Measurements from ENCODE around the gene LRRC23. TPM values are rescaled to one million over a fixed set of nuclear protein-coding genes. Genes with fewer than 3 reads are reported as not detected.
A peak's percentile ranks its signal among the peaks of the same experiment; 100 is the strongest.
"Not testable (repeated sequence)": the region's sequence is repeated elsewhere in the genome, so short reads cannot be mapped to it uniquely, and the experiment has no call there.

The LRRC23 gene
- total RNA-seq, 4 donors from 2014 or later: 1.7 to 35.5 (median 3.0) TPM; not detected in 1

DNA sequence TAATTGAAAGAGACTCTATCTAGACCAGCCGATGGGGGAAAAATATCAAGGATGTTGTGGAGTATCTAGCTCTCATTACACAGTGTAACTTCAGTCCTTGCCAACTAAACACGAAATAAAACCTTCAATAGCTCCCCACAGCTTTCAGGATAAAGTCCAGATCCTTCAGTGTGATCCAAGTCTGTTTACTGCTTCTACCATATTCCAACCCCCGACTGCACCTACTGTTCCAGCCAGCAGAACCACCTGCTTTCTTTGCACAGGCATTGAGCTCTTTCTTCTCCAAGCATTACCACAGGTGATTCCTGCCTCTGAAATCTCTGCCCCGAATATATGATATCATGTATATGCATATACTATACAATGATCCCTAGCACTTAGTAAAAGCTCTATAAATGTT, 2.2 kb upstream of the LRRC23 start:
- H3K27ac ChIP-seq: peak overlapping the region in 1 of 4 donors; percentile 48
- no peak overlapping the region for H3K4me3 ChIP-seq
- no peak for TF ChIP-seq POLR2A (IDR thresholded peaks at IDR 0.05)
- no peak for TF ChIP-seq CTCF (IDR thresholded peaks at IDR 0.05)
- no peak for DNase-seq
- peaks cover 0 to 19% (median 9%) of the 10 kb centered on the region in 4 donors for H3K4me1 ChIP-seq
- no peaks in the 10 kb centered on the region for H3K36me3 ChIP-seq
- no peaks in the 10 kb centered on the region for H3K9me3 ChIP-seq
- H3K27me3 ChIP-seq: no peaks in the 10 kb centered on the region

GRCh38 chr12:6903722-6904121, 900 bp upstream of the LRRC23 start:
- Histone ChIP-seq H3K27ac (peak overlapping the region in 1 of 4 donors; percentile 62), H3K4me1 (peaks cover 0 to 19% (median 9%) of the 10 kb centered on the region in 4 donors), H3K36me3 (no peaks in the 10 kb centered on the region), H3K9me3 (no peaks in the 10 kb centered on the region), H3K27me3 (no peaks in the 10 kb centered on the region), H3K4me3 (no peak overlapping the region)
- DNase-seq: no peak
- TF ChIP-seq POLR2A (IDR thresholded peaks at IDR 0.05): no peak
- TF ChIP-seq CTCF (IDR thresholded peaks at IDR 0.05): no peak

GRCh38 chr12:6905414-6906040, 905 bp downstream of the LRRC23 start:
- peak overlapping the region in 2 of 4 donors; percentile 75 to 76 for H3K27ac ChIP-seq
- no peak for DNase-seq
- TF ChIP-seq POLR2A (IDR thresholded peaks at IDR 0.05) (no peak), CTCF (IDR thresholded peaks at IDR 0.05) (no peak)
- peak overlapping the region in 3 of 4 donors; percentile 57 to 67 (median 65) for H3K4me3 ChIP-seq
- no peaks in the 10 kb centered on the region for H3K9me3 ChIP-seq
- H3K36me3 ChIP-seq: no peaks in the 10 kb centered on the region
- H3K27me3 ChIP-seq: no peaks in the 10 kb centered on the region
- H3K4me1 ChIP-seq: peaks cover 0 to 7% (median 5%) of the 10 kb centered on the region in 4 donors

DNA sequence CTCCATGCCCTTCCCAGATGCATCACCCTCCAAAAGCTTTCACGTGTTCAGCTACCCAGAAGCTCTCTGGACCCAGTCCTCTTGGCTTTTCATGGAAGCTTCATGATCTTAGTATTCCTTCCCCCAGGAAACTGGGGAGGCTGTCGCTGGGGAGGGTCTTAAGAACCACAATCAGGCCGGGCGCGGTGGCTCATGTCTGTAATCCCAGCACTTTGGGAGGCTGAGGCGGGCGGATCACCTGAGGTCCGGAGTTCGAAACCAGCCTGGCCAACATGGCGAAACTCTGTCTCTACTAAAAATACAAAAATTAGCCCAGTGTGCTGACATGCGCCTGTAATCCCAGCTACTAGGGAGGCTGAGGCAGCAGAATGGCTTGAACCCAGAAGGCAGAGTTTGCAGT, 3.5 kb downstream of the LRRC23 start:
- H3K4me1 ChIP-seq, DNase-seq: not testable (repeated sequence)

GRCh38 chr12:6909421-6910145, 5.0 kb downstream of the LRRC23 start:
- Histone ChIP-seq H3K27ac (no peak overlapping the region), H3K4me3 (no peak overlapping the region), H3K27me3 (no peaks in the 10 kb centered on the region), H3K4me1 (peaks cover 0 to 12% (median 3%) of the 10 kb centered on the region in 4 donors), H3K9me3 (no peaks in the 10 kb centered on the region), H3K36me3 (no peaks in the 10 kb centered on the region)
- TF ChIP-seq POLR2A (IDR thresholded peaks at IDR 0.05) (no peak), CTCF (IDR thresholded peaks at IDR 0.05) (no peak)
- DNase-seq: no peak

More for the DNA sequence above, 3.5 kb downstream of the LRRC23 start:
- not testable (repeated sequence) for H3K9me3 ChIP-seq, H3K4me3 ChIP-seq, H3K36me3 ChIP-seq, H3K27me3 ChIP-seq, H3K27ac ChIP-seq

Data from Peyer's patch (tissue), 4 donors.